A673 (cell line): ENCODE measurements around the gene KIAA1191.

Source experiments
- EZH2 ChIP-seq: fragments of 200-600 bp; sonication (generic); IDR thresholded peaks from 2 replicates; pipeline ENCODE4 v1.6.1; 2017; ENCODE audit warnings: borderline replicate concordance, low read depth, mild to moderate bottlenecking, mixed read lengths, antibody characterized with exemption, low read length; ENCODE audit not compliant: poor library complexity, severe bottlenecking
- TF ChIP-seq, protein P1 (sequence below): fragments of 300-800, 200-600 bp; sonication (generic); conservative IDR thresholded peaks from 2 replicates; pipeline ENCODE4 v1.5.1; 2017; ENCODE audit warnings: low read depth, mild to moderate bottlenecking, antibody characterized with exemption, low read length, moderate library complexity, mixed read lengths

DNA sequence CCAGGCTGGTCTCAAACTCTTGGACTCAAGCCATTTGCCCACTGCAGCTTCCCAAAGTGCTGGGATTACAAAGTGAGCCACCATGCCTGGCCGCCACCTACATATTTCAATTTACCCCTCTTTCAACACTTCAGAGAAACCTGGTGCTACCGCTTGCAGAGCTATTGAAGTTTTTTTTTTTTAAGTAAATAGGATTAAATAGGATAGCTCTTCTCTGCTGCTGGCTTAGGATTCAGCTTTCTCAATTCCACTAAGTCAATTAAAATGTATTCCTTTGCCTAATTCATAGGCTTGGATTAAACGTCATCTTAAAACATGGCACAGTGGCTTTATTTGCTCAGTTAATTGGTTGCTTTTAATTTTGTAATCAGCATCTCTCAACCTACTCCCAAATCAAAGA lies 41.0 kb downstream of the KIAA1191 start:
- TF ChIP-seq, protein P1, sequence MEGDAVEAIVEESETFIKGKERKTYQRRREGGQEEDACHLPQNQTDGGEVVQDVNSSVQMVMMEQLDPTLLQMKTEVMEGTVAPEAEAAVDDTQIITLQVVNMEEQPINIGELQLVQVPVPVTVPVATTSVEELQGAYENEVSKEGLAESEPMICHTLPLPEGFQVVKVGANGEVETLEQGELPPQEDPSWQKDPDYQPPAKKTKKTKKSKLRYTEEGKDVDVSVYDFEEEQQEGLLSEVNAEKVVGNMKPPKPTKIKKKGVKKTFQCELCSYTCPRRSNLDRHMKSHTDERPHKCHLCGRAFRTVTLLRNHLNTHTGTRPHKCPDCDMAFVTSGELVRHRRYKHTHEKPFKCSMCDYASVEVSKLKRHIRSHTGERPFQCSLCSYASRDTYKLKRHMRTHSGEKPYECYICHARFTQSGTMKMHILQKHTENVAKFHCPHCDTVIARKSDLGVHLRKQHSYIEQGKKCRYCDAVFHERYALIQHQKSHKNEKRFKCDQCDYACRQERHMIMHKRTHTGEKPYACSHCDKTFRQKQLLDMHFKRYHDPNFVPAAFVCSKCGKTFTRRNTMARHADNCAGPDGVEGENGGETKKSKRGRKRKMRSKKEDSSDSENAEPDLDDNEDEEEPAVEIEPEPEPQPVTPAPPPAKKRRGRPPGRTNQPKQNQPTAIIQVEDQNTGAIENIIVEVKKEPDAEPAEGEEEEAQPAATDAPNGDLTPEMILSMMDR: no peak
- TF ChIP-seq EZH2: no peak
